Measurements from ENCODE around the gene ABCC5.

The ABCC5 gene

DNA sequence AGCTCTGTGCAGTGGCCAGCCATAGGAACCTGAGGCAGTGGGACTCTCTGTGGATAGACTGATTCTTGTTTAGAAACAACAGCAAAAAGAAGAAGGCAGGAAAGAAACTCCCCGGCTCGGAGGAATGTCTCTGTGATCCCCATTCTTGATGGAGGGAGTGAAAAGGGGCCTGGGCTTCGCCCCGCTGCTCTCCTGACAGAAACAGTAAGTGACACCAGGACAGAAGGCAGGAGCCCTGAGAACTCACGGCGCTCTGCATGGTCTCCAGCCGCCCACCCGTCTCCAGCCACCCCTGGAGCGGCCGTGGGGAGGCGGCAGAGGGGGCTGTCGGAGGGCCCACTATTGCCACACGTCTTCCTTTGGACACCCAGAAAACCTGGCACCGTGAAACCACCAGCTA, 97.3 kb downstream of the ABCC5 start:
- no peak for TF ChIP-seq CTCF (IDR thresholded peaks at IDR 0.05; ENCODE audit: extremely low read depth, missing control alignments)
- no peak for DNase-seq (ENCODE audit: low spot score)

- TF ChIP-seq CTCF (IDR thresholded peaks at IDR 0.05; ENCODE audit: extremely low read depth, missing control alignments): no peak
- no peak for DNase-seq (ENCODE audit: low spot score)
These were observed 99.5 kb downstream of the ABCC5 start for GRCh38 chr3:183918178-183918577.

DNA sequence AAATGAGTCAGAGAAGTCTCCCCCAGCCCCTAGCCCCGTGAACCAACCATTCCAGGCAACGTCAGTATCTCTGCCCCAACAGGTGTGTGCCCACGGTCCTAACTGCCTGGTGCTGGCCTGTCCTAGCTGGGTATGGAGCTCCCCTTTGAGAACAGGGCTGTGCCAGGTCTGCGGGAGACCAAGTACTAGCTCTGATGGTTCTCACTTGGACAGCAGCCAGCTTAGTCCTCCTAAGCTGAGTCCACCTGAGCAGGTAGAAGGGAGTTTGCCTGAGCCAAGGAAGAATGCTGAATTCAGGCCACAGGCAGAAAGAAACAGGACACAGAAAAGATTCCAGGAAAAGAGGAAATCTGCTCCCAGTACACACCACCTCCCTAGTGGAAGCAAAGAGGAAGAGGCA, 99.9 kb downstream of the ABCC5 start:
- TF ChIP-seq CTCF (IDR thresholded peaks at IDR 0.05; ENCODE audit: extremely low read depth, missing control alignments): no peak
- no peak for DNase-seq (ENCODE audit: low spot score)

GRCh38 chr3:183914856-183915255, 102.8 kb downstream of the ABCC5 start:
- no peak for TF ChIP-seq CTCF (IDR thresholded peaks at IDR 0.05; ENCODE audit: extremely low read depth, missing control alignments)
- DNase-seq (ENCODE audit: low spot score): no peak

DNA sequence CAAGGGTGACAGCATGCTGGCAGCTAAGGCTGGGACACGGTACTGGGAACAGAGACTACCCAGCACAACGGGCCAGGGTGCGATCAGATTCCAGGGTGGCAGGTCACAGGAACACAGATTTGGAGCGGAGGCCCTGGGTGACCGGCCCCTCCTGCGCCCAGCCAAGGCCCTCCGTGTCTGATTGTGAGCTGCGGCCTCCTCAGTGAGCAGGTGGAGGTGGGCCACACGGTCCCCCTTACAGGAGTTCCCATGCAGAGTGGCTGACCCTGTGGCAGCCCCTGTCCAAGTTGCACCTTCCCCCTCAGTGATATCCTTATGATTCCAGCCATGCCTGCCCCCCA, 104.1 kb downstream of the ABCC5 start:
- DNase-seq (ENCODE audit: low spot score): no peak
- TF ChIP-seq CTCF (IDR thresholded peaks at IDR 0.05; ENCODE audit: extremely low read depth, missing control alignments): no peak

DNA sequence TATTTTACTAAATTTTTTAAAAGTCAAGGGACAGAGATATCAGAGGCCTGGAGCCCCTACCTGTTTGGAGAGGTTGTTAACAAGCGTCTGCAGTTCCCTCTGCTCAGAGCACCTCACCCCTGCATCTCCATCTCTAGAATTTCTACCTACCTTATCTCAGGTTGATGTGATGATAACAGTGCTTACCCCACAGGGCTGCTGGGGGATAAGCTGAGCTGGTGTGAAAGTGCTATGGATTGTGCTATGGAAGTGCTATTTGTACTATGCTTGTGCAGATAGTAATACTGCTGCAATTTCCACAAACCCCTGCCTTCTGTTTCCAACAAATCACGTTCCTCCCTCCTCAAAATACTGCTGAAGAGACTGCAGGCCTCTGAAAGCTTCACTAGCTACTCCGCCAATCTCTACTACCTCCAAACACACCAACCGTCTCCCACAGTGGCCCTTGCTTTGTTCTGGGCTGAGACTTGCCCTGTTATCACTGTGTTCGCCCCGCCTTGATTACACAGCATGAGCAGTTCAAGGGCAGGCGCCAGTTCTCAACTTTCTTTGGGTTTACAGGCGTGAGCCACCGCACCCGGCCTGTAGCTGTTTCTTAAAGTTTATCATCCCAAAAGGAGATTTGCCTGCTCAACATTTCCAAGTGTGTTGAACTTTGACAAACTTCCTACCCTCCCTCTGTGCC, 104.6 kb downstream of the ABCC5 start:
- no peak for TF ChIP-seq CTCF (IDR thresholded peaks at IDR 0.05; ENCODE audit: extremely low read depth, missing control alignments)
- DNase-seq (ENCODE audit: low spot score): no peak

DNA sequence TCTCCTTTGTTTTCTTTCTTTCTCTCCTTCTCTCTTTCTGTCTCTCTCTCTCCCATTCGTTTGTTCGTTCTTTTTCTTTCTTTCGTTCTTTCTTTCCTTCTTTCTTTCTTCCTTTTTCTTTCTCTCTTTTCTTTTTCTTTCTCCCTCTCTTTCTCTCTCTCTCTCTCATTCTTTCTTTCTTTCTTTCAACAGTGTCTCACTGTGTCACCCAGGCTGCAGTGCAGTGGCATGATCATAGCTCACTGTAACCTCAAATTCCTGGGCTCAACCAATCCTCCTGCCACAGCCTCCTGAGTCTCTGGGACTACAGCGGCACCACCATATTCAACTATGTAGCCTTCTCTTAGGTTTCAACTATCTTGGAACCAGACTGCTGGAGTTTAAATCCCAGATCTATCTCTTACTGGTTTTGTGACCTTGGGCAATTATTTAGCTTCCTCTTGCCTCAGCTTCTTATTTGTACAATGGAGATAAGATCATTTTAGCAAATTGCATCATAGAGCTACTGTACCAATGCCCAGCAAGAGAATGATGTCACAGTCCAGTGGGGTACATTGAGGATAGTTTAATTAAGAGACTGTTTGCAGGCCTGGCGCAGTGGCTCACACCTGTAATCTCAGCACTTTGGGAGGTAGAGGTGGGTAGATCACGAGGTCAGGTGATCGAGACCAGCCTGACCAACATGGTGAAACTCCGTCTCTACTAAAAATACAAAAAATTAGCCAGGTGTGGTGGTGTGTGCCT, 105.7 kb downstream of the ABCC5 start:
- no peak for DNase-seq (ENCODE audit: low spot score)
- no peak for TF ChIP-seq CTCF (IDR thresholded peaks at IDR 0.05; ENCODE audit: extremely low read depth, missing control alignments)

Measured in GM20000 (cell line).